Effector memory CD8-positive, alpha-beta T cell (primary cell): ENCODE measurements around the gene TCEA2.

ENCODE experiments used
- ATAC-seq: fragments of 150-1000 bp; cut with Tn5 transposase; replicated peaks from 2 replicates; pipeline ENCODE4 v1.10.0; 2021; ENCODE audit warnings: mild to moderate bottlenecking, moderate library complexity
- DNase-seq, 3 experiments: peaks; one replicate each; pipeline ENCODE4 v3.0.0; 2021
- H3K27ac Mint-ChIP-seq, 2 donors: one replicate each; pipeline ENCODE4 v1.8.0; 2022; ENCODE audit warnings: mild to moderate bottlenecking in 2 of 2, mixed read lengths in 2 of 2, moderate library complexity in 2 of 2
- H3K27me3 Mint-ChIP-seq, 2 donors: one replicate each; pipeline ENCODE4 v1.8.0; 2022; ENCODE audit warnings: mixed read lengths in 2 of 2
- H3K36me3 Mint-ChIP-seq: one replicate; pipeline ENCODE4 v1.8.0; 2022; ENCODE audit warnings: mild to moderate bottlenecking, moderate library complexity, mixed read lengths; ENCODE audit not compliant: insufficient read depth
- H3K4me1 Mint-ChIP-seq, 2 donors: one replicate each; pipeline ENCODE4 v1.8.0; 2022; ENCODE audit warnings: low read depth in 2 of 2, mixed read lengths in 2 of 2
- H3K4me3 Mint-ChIP-seq, 2 donors: one replicate each; pipeline ENCODE4 v1.8.0; 2022; ENCODE audit warnings: mild to moderate bottlenecking in 2 of 2, mixed read lengths in 2 of 2, moderate library complexity in 2 of 2
- H3K9me3 Mint-ChIP-seq, 2 donors: one replicate each; pipeline ENCODE4 v1.8.0; 2022; ENCODE audit warnings: mixed read lengths in 2 of 2

The TCEA2 gene

GRCh38 chr20:64106981-64107735, 44.2 kb downstream of the TCEA2 start, which contains the start of gene NPBWR2:
TSS of gene NPBWR2 (minus strand) at chr20:64107565. CDS start at chr20:64106831, 734 bp downstream.
- no peak within 1 kb of the TSS for H3K4me3 Mint-ChIP-seq
- peak; percentile 52 for ATAC-seq
- H3K27ac Mint-ChIP-seq: peak within 1 kb of the TSS in 1 of 2 donors; percentile 15
- no peaks in the 10 kb centered on the region for H3K9me3 Mint-ChIP-seq
- H3K4me1 Mint-ChIP-seq: peaks cover 0 to 9% of the 10 kb centered on the region in 2 donors
- no peaks in the 10 kb centered on the region for H3K36me3 Mint-ChIP-seq
- no peak for DNase-seq
- peaks cover 19 to 44% of the 10 kb centered on the region in 2 donors for H3K27me3 Mint-ChIP-seq

- Mint-ChIP-seq H3K36me3 (no peaks in the 10 kb centered on the region), H3K27me3 (peaks cover 14 to 38% of the 10 kb centered on the region in 2 donors), H3K4me1 (peaks cover 0 to 6% of the 10 kb centered on the region in 2 donors), H3K4me3 (no peak overlapping the region), H3K9me3 (no peaks in the 10 kb centered on the region), H3K27ac (no peak overlapping the region)
- ATAC-seq (no peak), DNase-seq (peak in 1 of 3 experiments; percentile 0)
Measured at GRCh38 chr20:64107736-64108457, 44.9 kb downstream of the TCEA2 start.

GRCh38 chr20:64108731-64109681, 46.0 kb downstream of the TCEA2 start:
- peak in 2 of 3 experiments; percentile 0 for DNase-seq
- no peaks in the 10 kb centered on the region for H3K36me3 Mint-ChIP-seq
- H3K27ac Mint-ChIP-seq: no peak overlapping the region
- no peak for ATAC-seq
- H3K4me1 Mint-ChIP-seq: peaks cover 0 to 6% of the 10 kb centered on the region in 2 donors
- no peaks in the 10 kb centered on the region for H3K9me3 Mint-ChIP-seq
- no peak overlapping the region for H3K4me3 Mint-ChIP-seq
- H3K27me3 Mint-ChIP-seq: peaks cover 3 to 27% of the 10 kb centered on the region in 2 donors

GRCh38 chr20:64109831-64110391, 46.9 kb downstream of the TCEA2 start:
- no peak overlapping the region for H3K4me3 Mint-ChIP-seq
- no peaks in the 10 kb centered on the region for H3K9me3 Mint-ChIP-seq
- no peaks in the 10 kb centered on the region for H3K36me3 Mint-ChIP-seq
- ATAC-seq: no peak
- H3K4me1 Mint-ChIP-seq: peaks cover 0 to 6% of the 10 kb centered on the region in 2 donors
- peak in 1 of 3 experiments; percentile 0 for DNase-seq
- no peak overlapping the region for H3K27ac Mint-ChIP-seq
- H3K27me3 Mint-ChIP-seq: peaks cover 0 to 22% of the 10 kb centered on the region in 2 donors

GRCh38 chr20:64110411-64111068, 47.5 kb downstream of the TCEA2 start:
- Mint-ChIP-seq H3K4me3 (no peak overlapping the region), H3K4me1 (peaks cover 0 to 6% of the 10 kb centered on the region in 2 donors), H3K27ac (no peak overlapping the region), H3K9me3 (no peaks in the 10 kb centered on the region), H3K27me3 (peaks cover 0 to 22% of the 10 kb centered on the region in 2 donors), H3K36me3 (no peaks in the 10 kb centered on the region)
- ATAC-seq: no peak
- DNase-seq: peak in 2 of 3 experiments; percentile 0

GRCh38 chr20:64111841-64112641, 49.0 kb downstream of the TCEA2 start:
- H3K27ac Mint-ChIP-seq: no peak overlapping the region
- DNase-seq (peak in 2 of 3 experiments; percentile 0), ATAC-seq (no peak)
- H3K36me3 Mint-ChIP-seq: peaks cover 4% of the 10 kb centered on the region
- H3K27me3 Mint-ChIP-seq: peaks cover 0 to 13% of the 10 kb centered on the region in 2 donors
- H3K4me1 Mint-ChIP-seq: peaks cover 0 to 5% of the 10 kb centered on the region in 2 donors
- no peak overlapping the region for H3K4me3 Mint-ChIP-seq
- H3K9me3 Mint-ChIP-seq: no peaks in the 10 kb centered on the region

GRCh38 chr20:64112691-64113443, 49.9 kb downstream of the TCEA2 start:
- H3K9me3 Mint-ChIP-seq: no peaks in the 10 kb centered on the region
- no peak overlapping the region for H3K27ac Mint-ChIP-seq
- ATAC-seq (no peak), DNase-seq (peak in 1 of 3 experiments; percentile 0)
- peaks cover 4% of the 10 kb centered on the region for H3K36me3 Mint-ChIP-seq
- H3K4me1 Mint-ChIP-seq: peaks cover 0 to under 1% of the 10 kb centered on the region in 2 donors
- no peak overlapping the region for H3K4me3 Mint-ChIP-seq
- H3K27me3 Mint-ChIP-seq: peaks cover 0 to 11% of the 10 kb centered on the region in 2 donors

GRCh38 chr20:64113444-64113775, 50.4 kb downstream of the TCEA2 start:
- H3K27ac Mint-ChIP-seq: no peak overlapping the region
- H3K27me3 Mint-ChIP-seq: peaks cover 0 to 6% of the 10 kb centered on the region in 2 donors
- DNase-seq (peak in 1 of 3 experiments; percentile 0), ATAC-seq (no peak)
- peaks cover 4% of the 10 kb centered on the region for H3K36me3 Mint-ChIP-seq
- H3K9me3 Mint-ChIP-seq: no peaks in the 10 kb centered on the region
- H3K4me3 Mint-ChIP-seq: no peak overlapping the region
- no peaks in the 10 kb centered on the region for H3K4me1 Mint-ChIP-seq

GRCh38 chr20:64113796-64114355, 50.9 kb downstream of the TCEA2 start:
- no peaks in the 10 kb centered on the region for H3K4me1 Mint-ChIP-seq
- H3K27me3 Mint-ChIP-seq: peaks cover 0 to 1% of the 10 kb centered on the region in 2 donors
- no peak overlapping the region for H3K27ac Mint-ChIP-seq
- peak in 1 of 3 experiments; percentile 0 for DNase-seq
- ATAC-seq: no peak
- no peaks in the 10 kb centered on the region for H3K9me3 Mint-ChIP-seq
- H3K36me3 Mint-ChIP-seq: peaks cover 4% of the 10 kb centered on the region
- no peak overlapping the region for H3K4me3 Mint-ChIP-seq

GRCh38 chr20:64114356-64114971, 51.5 kb downstream of the TCEA2 start:
- H3K27ac Mint-ChIP-seq: no peak overlapping the region
- no peak for ATAC-seq

More at GRCh38 chr20:64114356-64114971, 51.5 kb downstream of the TCEA2 start:
- Mint-ChIP-seq H3K4me3 (no peak overlapping the region), H3K9me3 (no peaks in the 10 kb centered on the region), H3K36me3 (peaks cover 4% of the 10 kb centered on the region), H3K4me1 (no peaks in the 10 kb centered on the region), H3K27me3 (no peaks in the 10 kb centered on the region)
- DNase-seq: peak in 1 of 3 experiments; percentile 0
